Activated CD8-positive, alpha-beta memory T cell treated with anti-CD3 and anti-CD28 coated beads for 4 hours (primary cell): ENCODE results near the gene OR10V1.

ENCODE experiments used
- DNase-seq, 2 donors: peaks; one replicate each; pipeline ENCODE4 v3.0.0-alpha.2; 2020; ENCODE audit warnings: low read depth in 2 of 2

The OR10V1 gene

DNA sequence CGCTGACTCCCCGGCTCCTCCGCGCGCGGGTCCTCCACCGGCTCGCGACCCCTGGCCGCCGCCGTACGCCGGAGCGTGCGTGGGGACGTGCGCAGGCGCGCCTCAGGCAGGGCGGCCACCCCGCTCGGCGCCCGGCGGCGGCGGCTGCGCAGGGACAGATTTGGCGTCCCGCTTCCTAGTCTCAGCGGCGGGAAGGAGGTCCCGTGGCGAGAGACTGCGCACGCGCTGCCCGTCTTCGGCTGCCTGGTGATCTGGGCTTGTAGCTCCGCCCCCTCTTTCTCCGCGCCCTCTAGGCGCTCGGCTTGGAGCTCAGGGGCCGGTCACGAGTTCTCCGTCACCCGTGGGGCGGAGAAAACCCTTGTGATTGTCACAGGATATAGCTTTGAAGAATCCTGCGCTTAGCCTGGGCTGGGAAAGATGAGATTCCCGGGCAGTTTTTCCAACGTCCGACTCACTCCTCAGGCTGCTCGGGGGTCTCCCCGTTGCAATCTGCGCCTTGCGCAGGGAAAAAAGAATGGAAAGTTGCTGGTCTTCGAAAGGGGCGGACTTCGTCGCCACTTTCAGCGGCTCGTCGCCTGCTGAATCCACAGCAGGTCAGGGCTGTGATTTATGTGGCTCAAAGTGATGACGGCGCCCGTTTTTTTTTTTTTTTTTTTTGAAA, 44.6 kb downstream of the OR10V1 start, which contains the start of gene PATL1:
Gene PATL1 (minus strand): TSS at position 88 of the 661 bp plus-strand sequence. CDS start 142 bp downstream, outside the sequence.
- peak; percentile 97 to 98 for DNase-seq

- DNase-seq = peak; percentile 53 to 68
Measured at GRCh38 chr11:59668188-59668949, 45.3 kb downstream of the OR10V1 start.

GRCh38 chr11:59667812-59668187, 45.8 kb downstream of the OR10V1 start:
- no peak for DNase-seq

GRCh38 chr11:59666969-59667368, 46.7 kb downstream of the OR10V1 start:
- no peak for DNase-seq
